HTR-8/SVneo (cell line): ENCODE data around the gene RPN2.
A peak's percentile ranks its signal among the peaks of the same experiment; 100 is the strongest.

Experiments
- DNase-seq: peaks from one replicate; pipeline ENCODE4 v3.0.0; 2011; ENCODE audit warnings: low spot score, mixed read lengths; ENCODE audit not compliant: insufficient read length
- FAIRE-seq: peaks from 2 replicates; lab custom pipeline; 2011; peaks lifted over from hg19 to GRCh38; lab: Jason Lieb, UNC

The RPN2 gene

DNA sequence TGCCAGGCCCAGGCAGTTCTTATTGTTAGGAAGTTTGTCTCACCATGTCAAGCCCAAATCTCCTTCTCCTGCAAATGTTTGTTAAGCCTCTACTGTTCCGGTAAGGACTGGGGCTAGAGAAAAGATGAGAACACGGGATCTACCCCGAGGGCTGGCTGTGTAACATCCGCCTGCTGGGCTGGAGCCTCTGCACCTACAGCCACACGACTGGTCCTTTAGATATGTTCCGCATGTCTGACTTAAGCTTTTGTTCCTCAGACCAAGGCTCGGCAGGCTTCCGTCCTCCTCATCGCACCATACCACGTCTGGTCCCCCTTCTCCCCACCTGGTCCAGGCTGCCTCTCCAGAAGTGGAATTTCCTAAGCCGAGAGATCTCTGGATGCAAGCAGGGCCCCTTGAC lies 79.9 kb downstream of the RPN2 start:
- no peak for FAIRE-seq
- no peak for DNase-seq

DNA sequence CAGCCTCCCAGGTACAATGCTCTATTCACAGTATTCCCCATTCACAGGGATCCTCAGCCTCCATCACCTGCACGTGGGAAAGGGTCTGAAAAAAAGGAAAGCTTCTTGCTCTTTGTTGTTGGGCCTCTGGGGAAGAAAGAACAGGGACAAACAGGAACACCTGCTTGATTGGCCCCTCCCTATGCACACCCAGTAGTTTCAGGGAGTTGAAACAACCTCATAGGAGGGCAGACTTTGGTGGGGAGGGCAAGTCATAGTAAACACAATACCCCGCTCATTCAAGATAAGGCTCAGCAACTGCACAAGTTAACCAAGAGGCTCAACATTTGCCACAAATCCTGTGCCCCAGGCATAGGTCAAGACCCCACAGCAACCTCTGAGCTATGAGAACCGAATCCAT lies 80.7 kb downstream of the RPN2 start:
- DNase-seq (no peak), FAIRE-seq (no peak)

DNA sequence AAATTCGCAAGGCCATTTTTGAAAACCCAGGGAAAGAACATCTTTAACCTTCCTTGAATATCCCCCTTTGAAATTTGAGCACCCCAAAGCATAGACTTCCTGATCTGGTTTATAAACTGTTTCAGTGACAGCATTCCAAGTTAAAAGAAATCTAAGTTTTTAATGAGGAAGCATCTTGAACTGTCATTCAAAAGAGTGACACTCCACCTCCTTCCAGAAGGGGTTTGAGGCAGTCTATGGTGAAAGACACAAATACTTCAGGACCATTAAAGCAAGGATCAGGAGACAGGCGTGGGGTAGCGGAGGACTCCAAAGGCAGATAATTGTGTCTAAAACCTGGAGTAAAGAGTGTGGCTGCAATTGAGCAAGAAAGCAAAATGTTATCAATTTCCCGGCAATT lies 81.8 kb downstream of the RPN2 start:
- FAIRE-seq (no peak), DNase-seq (no peak)

- FAIRE-seq (peak; percentile 40), DNase-seq (no peak)
These were observed 82.6 kb downstream of the RPN2 start, which contains the start of gene GHRH for GRCh38 chr20:37261714-37262113. Gene GHRH, minus strand, starts transcription at chr20:37261814. Its CDS starts 4,925 bp downstream, at chr20:37256889.

- no peak for DNase-seq
- no peak for FAIRE-seq
These were observed 83.4 kb downstream of the RPN2 start for GRCh38 chr20:37262505-37262904.

DNA sequence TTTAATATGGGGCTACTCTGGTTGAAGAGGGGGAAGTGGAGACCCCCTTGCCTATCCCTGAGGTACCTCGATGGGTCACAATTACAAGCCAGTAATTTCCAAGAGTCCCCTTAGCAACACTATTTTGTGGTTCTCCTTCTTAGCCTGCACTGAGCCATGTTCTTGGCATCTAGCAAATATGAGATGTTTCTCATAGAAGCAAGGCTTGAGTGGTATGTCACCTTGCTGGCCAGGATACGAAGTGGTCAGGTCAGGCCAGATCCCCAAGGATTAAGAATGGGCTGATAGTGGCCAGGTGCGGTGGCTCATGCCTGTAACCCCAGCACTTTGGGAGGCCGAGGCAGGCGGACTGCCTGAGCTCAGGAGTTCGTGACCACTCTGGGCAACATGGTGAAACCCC lies 84.6 kb downstream of the RPN2 start:
- no peak for DNase-seq
- FAIRE-seq, result no peak

DNA sequence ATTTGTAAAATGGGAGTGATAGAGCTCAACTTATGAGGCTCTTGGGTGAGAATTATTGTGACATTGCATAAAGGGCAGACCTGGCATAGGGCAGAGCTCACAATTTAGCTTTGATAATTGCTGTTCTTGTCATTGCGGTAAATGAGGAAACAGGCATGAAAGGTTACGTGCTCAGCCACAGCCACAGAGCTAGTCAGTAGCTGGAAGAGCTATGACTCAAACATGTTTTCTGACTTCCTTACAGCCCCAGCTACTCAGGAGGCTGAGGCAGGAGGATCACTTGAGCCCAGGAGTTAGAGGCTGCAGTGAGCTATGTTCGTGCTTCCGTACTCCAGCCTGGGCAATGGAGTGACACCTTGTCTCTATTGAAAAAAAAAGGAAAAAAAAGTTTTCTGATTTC lies 86.0 kb downstream of the RPN2 start:
- FAIRE-seq, result peak; percentile 80
- DNase-seq, result no peak

DNA sequence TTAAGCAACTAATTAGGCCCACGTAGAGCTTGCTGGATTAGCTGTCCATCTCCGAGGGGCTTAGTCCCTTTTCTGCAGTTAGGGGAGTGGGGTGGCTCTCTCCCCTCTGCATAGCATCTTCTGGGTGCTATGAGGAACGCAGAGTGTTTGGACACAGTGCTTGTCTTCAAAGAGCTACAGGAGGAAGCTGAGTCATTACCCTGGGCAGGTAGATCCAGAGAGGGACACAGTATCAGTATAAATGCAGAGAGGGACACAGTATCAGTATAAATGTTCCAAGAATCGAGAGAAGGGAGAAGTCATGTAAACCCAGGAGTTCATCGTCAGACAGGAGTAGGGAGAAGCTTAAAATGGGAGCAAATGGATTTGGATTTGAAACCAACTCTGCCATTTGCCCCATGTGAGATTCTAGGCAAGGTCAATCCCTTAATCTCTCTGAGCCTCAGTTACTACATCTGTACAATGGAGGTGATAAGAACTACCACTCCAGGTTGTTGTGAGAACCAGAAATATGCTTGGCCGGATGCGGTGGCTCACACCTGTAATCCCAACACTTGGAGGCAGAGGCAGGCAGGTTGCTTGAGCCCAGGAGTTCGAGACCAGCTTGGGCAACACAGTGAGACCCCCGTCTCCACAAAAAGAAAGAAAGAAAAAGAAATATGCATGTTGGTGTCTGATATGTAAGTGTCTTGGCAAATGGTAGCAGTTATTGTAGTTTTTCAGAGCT lies 88.0 kb downstream of the RPN2 start:
- FAIRE-seq, result no peak

DNA sequence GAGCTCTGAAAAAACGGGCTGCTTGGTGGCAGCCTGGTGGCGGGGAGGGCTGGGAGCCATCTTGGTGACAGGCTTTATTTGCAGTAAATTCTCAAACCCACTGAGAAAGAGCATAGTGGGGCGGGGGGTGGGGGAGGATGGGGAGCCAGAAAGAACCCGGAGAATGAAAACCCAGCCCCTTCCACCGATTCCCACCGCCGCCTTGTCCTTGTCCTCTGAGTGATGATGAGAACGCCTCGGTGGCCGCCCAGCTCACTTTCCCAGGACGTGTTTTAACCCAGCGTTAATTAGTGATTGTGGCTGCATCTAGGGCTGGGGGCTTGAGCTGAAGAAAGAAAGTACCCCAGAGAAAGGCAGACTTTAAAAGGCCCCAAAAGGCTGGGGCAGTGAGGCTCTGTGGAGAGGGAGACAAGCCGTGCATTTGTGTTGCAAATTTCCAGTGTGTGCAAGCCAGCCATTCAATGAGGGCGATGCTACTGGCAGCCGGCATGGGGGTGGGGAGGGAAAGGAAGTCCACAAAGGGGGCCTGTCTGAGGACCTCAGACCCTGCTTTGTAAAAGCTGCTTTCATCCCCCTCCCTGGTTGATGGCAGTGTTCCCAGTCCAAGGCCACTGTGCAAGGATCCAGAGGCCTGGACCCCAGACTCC lies 88.7 kb downstream of the RPN2 start:
- FAIRE-seq (no peak), DNase-seq (no peak)

More for the DNA sequence above, 88.0 kb downstream of the RPN2 start:
- DNase-seq, result no peak

- FAIRE-seq, result peak; percentile 60
- DNase-seq, result no peak
These were observed 91.7 kb downstream of the RPN2 start for GRCh38 chr20:37270576-37271420.

- no peak for DNase-seq
- FAIRE-seq, result peak; percentile 36
These were observed 92.3 kb downstream of the RPN2 start for GRCh38 chr20:37271421-37271768.

- no peak for FAIRE-seq
- DNase-seq, result no peak
These were observed 94.9 kb downstream of the RPN2 start for GRCh38 chr20:37273988-37274387.

GRCh38 chr20:37274851-37275524 lies 95.9 kb downstream of the RPN2 start:
- DNase-seq (no peak), FAIRE-seq (no peak)

DNA sequence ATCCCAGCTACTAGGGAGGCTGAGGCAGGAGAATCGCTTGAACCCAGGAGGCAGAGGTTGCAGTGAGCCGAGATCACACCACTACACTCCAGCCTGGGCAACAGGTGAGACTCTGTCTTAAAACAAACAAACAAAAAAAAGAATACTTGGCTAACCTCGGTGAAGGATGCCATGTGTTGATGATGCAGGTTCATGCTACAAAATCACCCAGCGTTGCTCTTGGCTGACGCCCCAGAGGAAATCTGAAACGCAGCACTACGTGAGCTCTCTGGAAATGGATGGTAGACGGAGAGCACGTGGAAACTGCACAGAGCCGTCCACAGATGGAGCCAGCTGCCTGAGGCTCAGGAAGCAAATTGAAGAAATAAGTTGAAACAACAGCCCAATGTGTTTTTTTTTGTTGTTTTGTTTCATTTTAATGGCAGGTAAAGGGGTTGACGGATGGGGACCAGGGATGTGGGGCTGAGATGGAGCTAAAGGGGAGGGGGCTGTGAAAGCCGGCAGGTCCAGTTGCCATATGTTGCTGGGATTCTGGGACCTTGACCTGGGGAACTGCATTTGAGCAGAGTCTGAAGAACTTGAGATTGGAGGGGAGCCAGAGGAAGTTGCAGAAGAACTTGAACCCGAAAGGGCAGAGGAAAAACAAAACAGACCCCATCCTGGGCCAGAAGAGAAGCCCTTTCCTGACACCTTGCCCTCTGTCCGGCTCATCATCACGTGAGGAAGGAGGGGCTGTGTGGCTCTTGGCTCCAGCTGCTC lies 97.5 kb downstream of the RPN2 start:
- peak; percentile 58 for FAIRE-seq
- DNase-seq, result peak; percentile 74

DNA sequence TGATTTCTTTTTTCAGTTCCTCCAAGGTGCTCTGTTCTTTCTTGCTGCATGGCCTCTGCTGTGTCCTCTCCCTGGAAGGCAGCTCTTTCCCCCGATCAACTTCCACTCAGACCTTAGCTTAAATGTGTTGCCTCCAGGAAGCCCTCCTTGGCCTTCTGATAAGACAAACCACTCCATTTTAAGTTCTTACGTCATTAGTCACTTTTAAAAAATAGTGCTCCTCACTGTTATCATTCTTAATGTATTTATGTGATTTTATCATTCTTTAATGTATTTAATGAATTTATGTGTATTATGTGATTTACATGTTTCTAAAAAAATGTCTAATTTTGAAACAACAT lies 98.1 kb downstream of the RPN2 start:
- DNase-seq (no peak), FAIRE-seq (no peak)

GRCh38 chr20:37278966-37279590 lies 99.9 kb downstream of the RPN2 start:
- DNase-seq, result no peak
- peak; percentile 16 for FAIRE-seq

DNA sequence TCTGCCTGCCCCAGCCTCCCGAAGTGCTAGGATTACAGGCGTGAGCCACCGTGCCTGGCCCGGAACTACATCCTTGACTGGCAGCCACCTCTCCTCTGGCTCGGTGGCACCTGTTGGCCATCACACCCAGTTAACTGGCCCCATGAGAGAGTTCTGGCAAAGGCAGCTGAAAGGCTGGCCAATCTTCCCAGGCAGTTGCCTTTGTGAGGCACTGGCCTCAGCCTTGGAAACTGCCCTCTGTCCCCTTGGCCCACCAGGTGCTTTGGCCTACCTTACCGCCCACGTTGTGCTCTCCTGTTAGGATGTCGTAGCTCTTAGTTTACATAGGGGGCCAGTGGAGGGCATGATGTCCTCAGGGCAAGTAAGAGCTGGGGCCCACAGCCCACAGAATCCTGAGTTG lies 100.7 kb downstream of the RPN2 start:
- FAIRE-seq (no peak), DNase-seq (no peak)

- no peak for FAIRE-seq
These were observed 101.3 kb downstream of the RPN2 start for GRCh38 chr20:37280403-37280802.

GRCh38 chr20:37282556-37282955 lies 103.4 kb downstream of the RPN2 start:
- peak; percentile 91 for FAIRE-seq
- DNase-seq, result peak; percentile 66

More at GRCh38 chr20:37280403-37280802, 101.3 kb downstream of the RPN2 start:
- no peak for DNase-seq
